ENCODE measurements around the gene ZNF555.

ZNF555 gene

GRCh38 chr19:2809387-2810140 lies 31.7 kb upstream of the ZNF555 start:
- FAIRE-seq, result no peak
- DNase-seq (ENCODE audit: insufficient read length, low spot score), result peak; percentile 20
- no peak for TF ChIP-seq CTCF (IDR thresholded peaks at IDR 0.05; ENCODE audit: insufficient read depth, missing control alignments)

DNA sequence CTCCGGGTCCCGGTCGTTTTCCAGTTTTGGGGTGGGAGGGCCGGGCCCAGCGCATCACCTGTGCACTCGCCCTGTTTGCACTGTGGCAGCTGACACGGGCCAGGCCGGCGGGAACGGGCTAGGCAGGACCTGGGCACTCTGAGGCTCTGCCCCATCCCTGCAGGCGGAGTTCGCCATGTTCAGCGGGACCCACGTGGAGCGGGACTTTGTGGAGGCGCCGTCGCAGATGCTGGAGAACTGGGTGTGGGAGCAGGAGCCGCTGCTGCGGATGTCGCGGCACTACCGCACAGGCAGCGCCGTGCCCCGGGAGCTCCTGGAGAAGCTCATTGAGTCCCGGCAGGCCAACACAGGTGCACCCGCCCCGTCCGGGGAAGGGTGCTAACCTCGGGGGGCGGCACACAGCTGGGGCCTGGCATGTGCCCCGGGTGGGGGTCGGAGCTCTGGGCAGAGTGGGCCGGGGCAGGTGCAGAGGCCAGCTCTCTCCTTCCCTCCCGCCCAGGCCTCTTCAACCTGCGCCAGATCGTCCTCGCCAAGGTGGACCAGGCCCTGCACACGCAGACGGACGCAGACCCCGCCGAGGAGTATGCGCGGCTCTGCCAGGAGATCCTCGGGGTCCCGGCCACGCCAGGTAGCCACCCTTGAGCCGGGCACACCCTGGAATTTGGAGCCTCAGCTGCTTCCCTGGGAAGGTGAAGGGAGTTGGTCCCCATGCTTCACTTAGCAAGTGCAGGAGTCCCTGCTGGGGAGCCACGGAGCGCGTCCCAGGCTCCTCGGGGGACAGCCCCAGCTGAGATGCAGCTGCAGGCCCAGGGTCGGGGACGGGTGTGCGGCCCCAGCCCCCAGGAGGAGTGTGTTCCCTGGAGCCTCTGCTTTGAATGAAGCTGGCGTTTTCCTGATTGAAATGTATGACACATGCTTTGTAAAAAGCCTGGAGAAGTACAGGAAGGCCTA lies 30.9 kb upstream of the ZNF555 start:
- DNase-seq (ENCODE audit: insufficient read length, low spot score) (peak; percentile 16), FAIRE-seq (no peak)
- TF ChIP-seq CTCF (IDR thresholded peaks at IDR 0.05; ENCODE audit: insufficient read depth, missing control alignments), result no peak

GRCh38 chr19:2811221-2811722 lies 30.0 kb upstream of the ZNF555 start:
- DNase-seq (ENCODE audit: insufficient read length, low spot score), result peak; percentile 13
- no peak for FAIRE-seq

GRCh38 chr19:2811735-2812413 lies 29.4 kb upstream of the ZNF555 start:
- DNase-seq (ENCODE audit: insufficient read length, low spot score) (no peak), FAIRE-seq (no peak)
- TF ChIP-seq CTCF (IDR thresholded peaks at IDR 0.05; ENCODE audit: insufficient read depth, missing control alignments), result no peak

More at GRCh38 chr19:2811221-2811722, 30.0 kb upstream of the ZNF555 start:
- no peak for TF ChIP-seq CTCF (IDR thresholded peaks at IDR 0.05; ENCODE audit: insufficient read depth, missing control alignments)

DNA sequence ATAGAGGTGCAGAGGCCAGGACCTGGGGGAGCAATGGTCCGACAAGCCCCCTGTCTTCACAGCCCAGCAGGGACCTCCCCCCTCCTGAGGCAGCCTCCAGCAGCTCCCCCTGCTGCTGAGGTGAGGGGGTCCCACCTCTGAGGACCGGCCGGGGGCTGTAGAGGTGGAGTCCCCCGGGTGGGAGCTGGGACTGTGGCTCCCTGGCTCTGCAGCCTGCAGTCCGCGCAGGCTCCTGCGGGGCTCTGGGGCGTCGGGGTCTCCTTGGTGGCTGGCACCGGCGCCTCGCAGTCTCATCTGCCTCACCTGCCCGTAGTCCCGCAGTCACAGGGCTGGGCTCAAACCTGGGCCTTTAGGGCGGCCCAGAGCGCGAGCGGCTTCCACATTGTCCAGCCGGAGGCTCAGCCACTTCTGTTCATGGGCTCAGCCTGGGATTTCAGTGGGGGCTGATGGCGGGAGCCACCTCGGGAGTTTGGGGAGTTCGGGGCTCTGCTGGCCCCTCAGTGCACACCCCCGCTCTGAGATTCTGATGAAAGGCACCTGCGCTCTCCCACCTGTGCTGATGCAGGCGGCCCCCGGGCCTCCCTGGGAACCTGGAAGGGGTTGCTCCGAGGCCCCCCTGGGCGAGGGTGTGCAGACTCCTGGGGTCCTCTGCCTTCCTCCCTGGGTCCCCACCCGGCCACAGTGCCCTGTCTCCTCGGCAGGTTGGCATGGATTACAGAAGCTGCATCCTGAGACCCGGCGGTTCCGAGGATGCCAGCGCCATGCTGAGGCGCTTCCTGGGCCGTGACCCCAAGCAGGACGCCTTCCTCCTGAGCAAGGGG lies 28.7 kb upstream of the ZNF555 start:
- DNase-seq (ENCODE audit: insufficient read length, low spot score) (no peak), FAIRE-seq (no peak)
- TF ChIP-seq CTCF (IDR thresholded peaks at IDR 0.05; ENCODE audit: insufficient read depth, missing control alignments), result no peak

All from D721Med (cell line).